Brain microvascular endothelial cell (primary cell): ENCODE data around the gene ABLIM1.

Experiments
- DNase-seq: peaks from one replicate; pipeline ENCODE4 v3.0.0-alpha.2; 2020
- H3K27ac ChIP-seq: fragments of 250-450 bp; sonication (Bioruptor Pico); 2 replicates; pipeline ENCODE4 v1.5.1; 2020; ENCODE audit warnings: mild to moderate bottlenecking, moderate library complexity
- H3K27me3 ChIP-seq: fragments of 250-450 bp; sonication (Bioruptor Pico); replicated peaks from 2 replicates; pipeline ENCODE4 v1.5.1; 2020; ENCODE audit warnings: mild to moderate bottlenecking
- H3K36me3 ChIP-seq: fragments of 250-450 bp; sonication (Bioruptor Pico); replicated peaks from 2 replicates; pipeline ENCODE4 v1.5.1; 2020; ENCODE audit warnings: mild to moderate bottlenecking
- H3K4me3 ChIP-seq: 2 replicates; pipeline ENCODE4 v1.5.1; 2011; ENCODE audit warnings: low read depth, mild to moderate bottlenecking, control low read depth, low read length, moderate library complexity
- in situ Hi-C: cut with HindIII; loops from 2 replicates; pipeline ENCODE4 v1.10.0; 2017; ENCODE audit warnings: low sequenced_read_pairs, low pct_ligation_motif_present
- TF ChIP-seq, protein P1 (sequence below): IDR thresholded peaks from 2 replicates; pipeline ENCODE4 v1.5.1; 2011; ENCODE audit warnings: low read depth, mild to moderate bottlenecking, moderate library complexity, low read length, control low read depth, inconsistent platforms; ENCODE audit errors: missing control alignments

Gene ABLIM1

DNA sequence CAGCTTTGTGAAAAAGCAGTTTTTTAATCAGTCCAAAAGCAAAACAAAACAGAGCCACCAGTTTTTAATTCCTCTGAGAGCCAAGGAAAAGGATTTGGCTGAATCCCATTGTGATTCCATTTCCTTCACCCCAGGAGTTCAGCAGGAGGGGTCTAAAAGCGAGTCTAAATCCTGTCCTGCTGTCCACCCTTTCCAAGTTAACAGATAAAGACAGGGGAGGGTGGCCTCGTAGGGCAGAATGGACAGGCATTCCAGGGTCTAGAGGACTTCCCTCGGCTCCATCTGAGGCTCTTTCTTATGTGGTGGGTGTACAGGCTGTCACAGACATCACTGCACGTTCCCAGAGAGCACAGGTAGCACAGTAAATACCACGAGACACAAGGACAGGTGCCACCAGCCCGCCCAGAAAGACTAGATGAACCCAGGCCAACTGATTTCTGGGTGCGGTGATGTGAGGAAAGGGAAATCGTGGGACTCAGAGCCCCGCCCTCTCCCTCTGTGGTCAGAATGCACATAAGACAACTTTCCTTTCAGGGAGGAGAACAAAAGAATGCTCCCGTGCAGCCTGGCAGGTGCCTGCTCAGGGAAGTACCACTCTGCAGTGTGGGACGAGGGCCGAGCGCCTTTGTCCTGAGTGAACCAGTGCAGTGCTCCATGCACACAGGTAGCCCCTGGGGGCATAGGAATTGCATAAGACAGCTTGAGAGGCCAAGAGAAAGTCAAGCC lies 119.7 kb downstream of the ABLIM1 start:
- DNase-seq = no peak
- no peak overlapping the region for H3K27ac ChIP-seq
- in situ Hi-C loops = no loop called here

DNA sequence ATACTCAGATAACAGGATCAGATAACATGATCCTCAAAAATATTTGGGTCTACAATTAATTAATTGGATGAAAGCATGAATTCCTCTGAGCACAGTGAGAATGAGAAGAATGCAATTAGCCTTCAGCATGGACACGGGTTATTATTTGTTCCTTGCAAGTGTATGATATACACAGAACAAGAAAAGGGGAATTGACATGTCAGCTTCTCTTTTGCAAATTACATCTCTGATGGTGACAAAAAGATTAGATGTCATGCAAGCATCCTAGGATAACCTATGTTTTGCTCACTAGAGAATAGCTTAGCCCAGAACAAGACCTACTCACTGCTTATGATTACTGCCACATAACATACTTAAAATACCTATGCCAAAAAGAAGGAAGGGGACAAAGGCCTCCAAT lies 120.3 kb downstream of the ABLIM1 start:
- in situ Hi-C loops = no loop called here
- no peak for DNase-seq
- no peak overlapping the region for H3K4me3 ChIP-seq
- TF ChIP-seq, protein P1, sequence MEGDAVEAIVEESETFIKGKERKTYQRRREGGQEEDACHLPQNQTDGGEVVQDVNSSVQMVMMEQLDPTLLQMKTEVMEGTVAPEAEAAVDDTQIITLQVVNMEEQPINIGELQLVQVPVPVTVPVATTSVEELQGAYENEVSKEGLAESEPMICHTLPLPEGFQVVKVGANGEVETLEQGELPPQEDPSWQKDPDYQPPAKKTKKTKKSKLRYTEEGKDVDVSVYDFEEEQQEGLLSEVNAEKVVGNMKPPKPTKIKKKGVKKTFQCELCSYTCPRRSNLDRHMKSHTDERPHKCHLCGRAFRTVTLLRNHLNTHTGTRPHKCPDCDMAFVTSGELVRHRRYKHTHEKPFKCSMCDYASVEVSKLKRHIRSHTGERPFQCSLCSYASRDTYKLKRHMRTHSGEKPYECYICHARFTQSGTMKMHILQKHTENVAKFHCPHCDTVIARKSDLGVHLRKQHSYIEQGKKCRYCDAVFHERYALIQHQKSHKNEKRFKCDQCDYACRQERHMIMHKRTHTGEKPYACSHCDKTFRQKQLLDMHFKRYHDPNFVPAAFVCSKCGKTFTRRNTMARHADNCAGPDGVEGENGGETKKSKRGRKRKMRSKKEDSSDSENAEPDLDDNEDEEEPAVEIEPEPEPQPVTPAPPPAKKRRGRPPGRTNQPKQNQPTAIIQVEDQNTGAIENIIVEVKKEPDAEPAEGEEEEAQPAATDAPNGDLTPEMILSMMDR = no peak
- no peaks in the 10 kb centered on the region for H3K27me3 ChIP-seq
- no peak overlapping the region for H3K27ac ChIP-seq
- no peaks in the 10 kb centered on the region for H3K36me3 ChIP-seq

More for the DNA sequence above, 119.7 kb downstream of the ABLIM1 start:
- no peak overlapping the region for H3K4me3 ChIP-seq
- H3K27me3 ChIP-seq = no peaks in the 10 kb centered on the region
- TF ChIP-seq, protein P1 = no peak
- no peaks in the 10 kb centered on the region for H3K36me3 ChIP-seq

DNA sequence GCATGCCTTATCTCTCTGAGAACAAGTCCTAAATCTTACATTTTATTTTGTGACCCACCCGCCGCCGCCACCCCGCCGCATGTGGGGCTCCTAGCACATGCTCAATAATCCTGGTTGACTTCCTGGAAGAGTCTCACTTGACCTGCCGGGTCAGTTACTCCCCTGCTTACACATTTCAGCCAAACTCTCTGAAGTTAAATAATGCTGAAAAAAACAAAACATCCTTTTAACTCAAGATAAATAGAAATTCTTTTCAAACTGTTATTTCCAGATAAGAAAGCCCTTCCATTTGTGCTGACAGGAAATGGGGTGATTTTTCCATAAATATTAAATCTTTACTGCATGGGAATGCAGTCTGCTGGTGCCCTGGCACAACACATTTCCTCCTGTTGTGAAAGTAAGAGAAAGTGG lies 123.5 kb downstream of the ABLIM1 start:
- in situ Hi-C loops = no loop called here
- no peak for DNase-seq
- Histone ChIP-seq H3K27me3 (no peaks in the 10 kb centered on the region), H3K27ac (no peak overlapping the region), H3K36me3 (no peaks in the 10 kb centered on the region), H3K4me3 (no peak overlapping the region)
- TF ChIP-seq, protein P1 = no peak

DNA sequence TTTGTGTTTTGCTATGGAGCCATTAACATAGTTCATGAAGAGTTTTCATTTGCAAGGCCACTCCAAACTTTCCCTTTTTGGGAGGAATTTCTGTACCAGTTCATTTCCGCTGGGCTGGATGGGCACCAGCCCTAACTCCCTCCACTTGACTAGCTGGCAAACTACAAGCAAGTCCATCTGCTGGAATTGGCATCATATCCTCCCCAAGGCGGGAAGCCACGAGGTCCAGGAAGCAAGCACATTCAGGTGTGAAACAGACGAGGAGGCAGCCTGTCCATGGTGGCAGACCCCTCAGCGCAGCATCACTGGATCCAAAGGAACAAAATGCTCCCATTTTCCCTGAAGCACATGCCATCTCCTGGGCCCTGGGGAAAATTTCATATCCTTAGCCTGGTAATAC lies 125.8 kb downstream of the ABLIM1 start:
- Histone ChIP-seq H3K36me3 (no peaks in the 10 kb centered on the region), H3K27ac (no peak overlapping the region), H3K4me3 (no peak overlapping the region), H3K27me3 (no peaks in the 10 kb centered on the region)
- in situ Hi-C loops = no loop called here
- TF ChIP-seq, protein P1 = no peak
- DNase-seq = no peak

DNA sequence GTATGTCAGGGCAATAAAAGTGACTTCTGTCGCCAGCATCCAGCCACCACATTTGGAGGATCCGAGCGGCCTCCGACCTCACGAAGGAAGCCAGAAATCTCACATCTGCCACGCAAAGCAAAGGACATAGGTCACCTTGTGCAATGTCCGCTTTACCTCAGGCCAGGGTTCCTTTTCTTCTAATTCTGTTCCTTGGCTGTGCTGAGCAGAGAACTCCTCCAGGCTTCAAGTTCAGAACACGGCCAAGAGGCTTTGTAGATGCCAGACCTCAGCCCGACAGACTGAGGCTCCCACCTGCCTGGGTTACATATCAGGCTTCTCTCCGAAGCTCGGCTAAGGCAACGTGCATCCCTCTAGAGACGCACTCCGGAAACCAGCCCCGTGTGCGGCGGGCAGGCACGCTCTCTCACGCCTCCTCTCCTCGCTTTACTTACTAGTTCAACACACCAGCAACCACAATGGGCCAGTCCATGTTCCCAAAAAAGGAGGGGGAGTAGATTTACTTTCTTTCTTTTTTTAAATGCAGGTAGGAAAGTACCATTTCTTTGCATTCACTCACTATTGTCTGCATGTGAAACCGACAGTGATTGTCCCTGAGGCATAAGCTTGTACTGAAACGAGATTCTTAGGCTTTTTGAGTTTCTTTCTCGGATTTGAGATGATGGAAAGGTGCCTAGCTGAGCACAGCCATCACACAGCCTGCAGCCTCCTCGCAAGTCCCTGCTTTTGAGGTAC lies 131.4 kb downstream of the ABLIM1 start:
- DNase-seq = peak; percentile 82
- Histone ChIP-seq H3K27ac (peak overlapping the region; percentile 23), H3K4me3 (peak overlapping the region; percentile 38), H3K36me3 (no peaks in the 10 kb centered on the region), H3K27me3 (no peaks in the 10 kb centered on the region)
- TF ChIP-seq, protein P1 = no peak
- in situ Hi-C loops = no loop called here
